GM19397 (cell line): Measurements from ENCODE around the gene STRIP2.
"Not testable (repeated sequence)": the region's sequence is repeated elsewhere in the genome, so short reads cannot be mapped to it uniquely, and the experiment has no call there.

Experiments used
- ATAC-seq: cut with Tn5 transposase; IDR thresholded peaks from one replicate; pipeline ENCODE4 v1.9.1; 2021; ENCODE audit warnings: mild to moderate bottlenecking, moderate library complexity; ENCODE audit not compliant: unreplicated experiment

Gene STRIP2

DNA sequence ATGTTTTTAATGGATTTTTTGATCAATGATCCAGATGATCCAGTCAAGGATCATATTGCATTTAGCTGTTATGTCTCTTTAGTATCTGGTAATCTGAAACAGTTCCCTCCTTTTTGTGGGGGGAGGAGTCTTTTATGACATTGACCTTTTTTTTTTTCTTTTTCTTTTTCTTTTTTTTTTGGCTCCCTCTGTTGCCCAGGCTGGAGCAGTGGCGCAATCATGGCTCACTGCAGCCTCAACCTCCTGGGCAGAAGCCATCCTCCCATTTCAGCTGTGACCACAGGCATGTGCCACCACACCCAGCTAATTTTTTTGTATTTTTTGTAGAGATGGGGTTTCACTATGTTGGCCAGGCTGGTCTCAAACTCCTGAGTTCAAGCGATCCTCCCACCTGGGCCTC, 90.2 kb downstream of the STRIP2 start:
- ATAC-seq, result not testable (repeated sequence)

- no peak for ATAC-seq
These were observed 91.1 kb downstream of the STRIP2 start for GRCh38 chr7:129525225-129525862.

DNA sequence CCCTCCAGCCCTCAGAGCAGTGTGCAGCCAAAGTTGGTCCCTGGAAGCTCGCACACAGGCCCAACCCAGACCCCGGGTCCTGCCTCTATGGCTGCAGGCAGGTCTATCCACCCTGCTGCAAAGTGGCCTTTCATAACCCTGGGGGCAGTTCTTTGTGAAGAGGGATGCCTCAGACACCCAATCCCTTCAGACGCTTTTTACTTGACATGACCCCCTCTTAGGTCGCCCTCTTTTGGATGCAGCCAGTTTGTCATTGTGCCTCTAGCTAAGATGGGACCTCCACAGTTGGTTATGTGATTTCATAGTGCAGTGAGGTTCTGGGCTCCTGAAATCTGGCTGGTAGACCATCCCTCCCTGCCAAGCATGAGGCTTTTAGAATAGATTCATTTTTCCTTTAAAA, 95.4 kb downstream of the STRIP2 start:
- no peak for ATAC-seq

GRCh38 chr7:129530795-129531391, 96.7 kb downstream of the STRIP2 start:
- ATAC-seq, result no peak

DNA sequence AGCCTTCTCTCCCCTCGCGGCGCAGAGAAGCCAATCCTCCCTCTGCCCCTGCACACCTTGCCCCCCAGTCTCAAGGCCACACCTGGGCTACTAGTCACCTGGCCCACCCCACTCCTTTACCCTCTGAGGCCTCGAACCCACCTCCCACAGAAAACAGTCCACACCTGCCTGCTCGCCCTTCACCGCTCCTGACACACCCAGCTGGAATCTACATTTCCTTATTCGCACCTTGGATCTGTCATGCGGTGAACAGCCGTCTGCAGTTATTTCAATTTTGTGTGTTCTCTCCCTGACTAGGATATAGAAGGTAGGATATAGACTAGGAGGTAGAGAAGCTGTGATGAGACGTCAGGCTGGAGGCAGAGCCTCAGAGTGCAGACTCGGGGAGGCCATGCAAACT, 97.5 kb downstream of the STRIP2 start:
- ATAC-seq, result no peak

DNA sequence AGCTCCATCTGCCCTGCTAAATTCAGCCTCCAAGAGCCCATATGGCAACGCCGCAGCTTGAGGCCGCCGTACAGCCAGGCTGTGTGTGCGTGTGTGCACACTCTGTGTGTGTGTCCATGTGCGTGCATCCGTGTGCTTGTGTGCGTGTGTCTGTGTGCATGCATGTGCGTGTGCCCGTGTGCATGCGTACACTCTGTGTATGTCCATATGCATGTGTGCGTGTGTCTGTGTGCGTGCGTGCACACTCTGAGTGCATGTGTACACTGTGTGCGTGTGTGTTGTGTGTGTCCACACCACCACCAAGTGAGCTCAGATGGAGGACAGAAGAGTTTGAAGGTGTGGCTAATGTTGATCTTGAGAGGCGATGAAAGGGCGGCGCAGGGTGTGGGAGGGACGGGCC, 98.1 kb downstream of the STRIP2 start:
- no peak for ATAC-seq

DNA sequence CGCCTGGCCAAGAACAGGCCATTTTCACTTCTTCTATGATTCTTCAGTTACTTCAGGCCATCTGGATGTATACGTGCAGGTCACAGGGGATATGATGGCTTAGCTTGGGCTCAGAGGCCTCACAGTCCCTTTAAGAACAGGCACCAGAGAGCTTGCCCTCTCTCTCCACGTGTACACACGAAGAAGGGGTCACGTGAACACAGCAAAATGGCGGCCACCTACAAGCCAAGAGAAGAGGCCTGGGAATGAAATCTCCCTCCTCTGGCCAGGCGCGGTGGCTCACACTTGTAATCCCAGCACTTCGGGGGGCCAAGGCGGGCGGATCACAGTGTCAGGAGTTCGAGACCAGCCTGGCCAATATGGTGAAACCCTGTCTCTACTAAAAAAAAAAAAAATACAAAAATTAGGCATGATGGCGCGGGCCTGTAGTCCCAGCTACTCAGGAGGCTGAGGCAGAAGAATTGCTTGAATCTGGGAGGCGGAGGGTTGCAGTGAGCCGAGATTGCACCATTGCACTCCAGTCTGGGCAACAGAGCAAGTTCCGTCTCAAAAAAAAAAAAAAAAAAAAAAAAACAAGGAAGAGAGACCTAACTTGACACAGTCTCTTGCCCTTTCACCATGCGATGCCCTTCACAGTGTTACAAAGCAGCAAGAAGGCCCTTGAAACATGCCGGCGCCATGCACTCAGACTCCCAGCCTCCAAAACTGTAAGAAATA, 100.5 kb downstream of the STRIP2 start:
- ATAC-seq, result not testable (repeated sequence)

- ATAC-seq, result no peak
These were observed 101.7 kb downstream of the STRIP2 start for GRCh38 chr7:129535896-129536295.

GRCh38 chr7:129536323-129536722, 102.1 kb downstream of the STRIP2 start:
- no peak for ATAC-seq
